Caco-2 (cell line): ENCODE measurements around the gene EEF1AKMT4. TPM values are rescaled to one million over a fixed set of nuclear protein-coding genes. Genes with fewer than 3 reads are reported as not detected.

Source experiments
- BruUV-seq: library from RNA; stranded (reverse); fragments of 400-500 nt; replicated peaks from 2 replicates; lab custom pipeline; 2021; lab: Mats Ljungman, UMichigan
- CTCF ChIA-PET: fragments of 300-600 bp; sonication (Branson Sonifier 250); formaldehyde crosslinking; loops from one replicate; lab custom pipeline; 2022; ENCODE audit warnings: antibody characterized with exemption; lab: Charles Lee
- POLR2A ChIA-PET: fragments of 300-600 bp; sonication (Branson Sonifier 250); formaldehyde crosslinking; loops from one replicate; lab custom pipeline; 2022; ENCODE audit warnings: antibody characterized with exemption; lab: Charles Lee
- DNase-seq, 2 experiments: peaks; one replicate each; pipeline versions ENCODE4 v3.0.0 to v3.0.0-alpha.2; 2020 to 2022
- H3K27me3 ChIP-seq: replicated peaks from 2 replicates; pipeline ENCODE4 v1.6.0; 2011; ENCODE audit warnings: low read length; ENCODE audit not compliant: control insufficient read depth, insufficient read depth
- H3K36me3 ChIP-seq: 2 replicates; pipeline ENCODE4 v1.5.1; 2011; ENCODE audit warnings: low read length; ENCODE audit not compliant: control insufficient read depth, insufficient read depth
- H3K4me1 ChIP-seq: fragments of 250-450 bp; sonication (Bioruptor Pico); 2 replicates; pipeline ENCODE4 v1.5.1; 2020; ENCODE audit warnings: mild to moderate bottlenecking
- H3K4me3 ChIP-seq: 2 replicates; pipeline ENCODE4 v1.5.1; 2011; ENCODE audit warnings: low read depth, mild to moderate bottlenecking, control low read depth, low read length
- H3K9me3 ChIP-seq: fragments of 250-450 bp; sonication (Bioruptor Pico); 2 replicates; pipeline ENCODE4 v1.5.1; 2020; ENCODE audit warnings: mild to moderate bottlenecking, moderate library complexity
- H3K27ac Mint-ChIP-seq: one replicate; pipeline ENCODE4 v1.8.0; 2022; ENCODE audit warnings: mixed read lengths; ENCODE audit not compliant: unreplicated experiment
- H3K27me3 Mint-ChIP-seq: one replicate; pipeline ENCODE4 v1.8.0; 2022; ENCODE audit warnings: mixed read lengths; ENCODE audit not compliant: insufficient read depth, unreplicated experiment
- H3K36me3 Mint-ChIP-seq: one replicate; pipeline ENCODE4 v1.8.0; 2022; ENCODE audit warnings: mild to moderate bottlenecking, mixed read lengths; ENCODE audit not compliant: insufficient read depth, unreplicated experiment
- H3K4me1 Mint-ChIP-seq: one replicate; pipeline ENCODE4 v1.8.0; 2022; ENCODE audit warnings: low read depth, mixed read lengths; ENCODE audit not compliant: unreplicated experiment
- H3K4me3 Mint-ChIP-seq: one replicate; pipeline ENCODE4 v1.8.0; 2022; ENCODE audit warnings: mild to moderate bottlenecking, moderate library complexity, mixed read lengths; ENCODE audit not compliant: unreplicated experiment
- H3K9me3 Mint-ChIP-seq: one replicate; pipeline ENCODE4 v1.8.0; 2022; ENCODE audit warnings: mixed read lengths; ENCODE audit not compliant: unreplicated experiment
- CTCF ChIP-seq, 2 experiments: fragments of 200-600 bp in 1 of 2; IDR thresholded peaks; 1 replicate in 1 of 2; 2 replicates in 1 of 2; pipeline versions ENCODE4 v1.5.1 to v1.8.0; 2011 to 2022; ENCODE audit warnings: antibody characterized with exemption in 1 of 2, control low read depth in 1 of 2, inconsistent platforms in 1 of 2, low read depth in 1 of 2, low read length in 1 of 2, mild to moderate bottlenecking in 1 of 2, moderate library complexity in 1 of 2; ENCODE audit not compliant: insufficient read depth in 1 of 2, severe bottlenecking in 1 of 2, unreplicated experiment in 1 of 2
- intact Hi-C: fragments of 100-400 bp; cut with micrococcal nuclease; formaldehyde crosslinking; loops from one replicate; pipeline ENCODE4 v1.10.0; 2022; ENCODE audit not compliant: unreplicated experiment
- total RNA-seq: library from RNA; stranded (reverse); gene quantifications from 2 replicates; pipeline ENCODE4 v1.2.3, GENCODE V29; 2022

Gene EEF1AKMT4
- total RNA-seq, 1 experiment from 2014 or later, result 13.1 TPM

GRCh38 chr3:184237211-184237610 is 12.3 kb upstream of the EEF1AKMT4 start:
- BruUV-seq, result no TSS peak
- no peaks in the 10 kb centered on the region for H3K4me1 ChIP-seq
- ChIA-PET POLR2A (no interaction called here), CTCF (interaction anchor here (0.9 kb wide), 1 partner anchor 10 kb away, joined by 3 read pairs; no protein-coding TSS in a partner anchor)
- no peaks in the 10 kb centered on the region for H3K27me3 ChIP-seq
- DNase-seq, result no peak
- H3K27ac Mint-ChIP-seq, result no peak overlapping the region
- peaks cover 10% of the 10 kb centered on the region for H3K36me3 Mint-ChIP-seq
- no peaks in the 10 kb centered on the region for H3K9me3 Mint-ChIP-seq
- no peak for TF ChIP-seq CTCF (IDR thresholded peaks at IDR 0.05; ENCODE audit: insufficient read depth in 1 of 2, low read depth in 1 of 2, low read length in 1 of 2, severe bottlenecking in 1 of 2, unreplicated experiment in 1 of 2)
- no peaks in the 10 kb centered on the region for H3K4me1 Mint-ChIP-seq
- H3K36me3 ChIP-seq, result no peaks in the 10 kb centered on the region
- no peak overlapping the region for H3K4me3 ChIP-seq
- H3K4me3 Mint-ChIP-seq, result no peak overlapping the region
- intact Hi-C loops, result no loop called here
- no peaks in the 10 kb centered on the region for H3K9me3 ChIP-seq
- H3K27me3 Mint-ChIP-seq, result peaks cover 7% of the 10 kb centered on the region

- intact Hi-C loops, result no loop called here
- POLR2A ChIA-PET, result no interaction called here
- Histone ChIP-seq H3K4me3 (no peak overlapping the region), H3K36me3 (no peaks in the 10 kb centered on the region), H3K4me1 (no peaks in the 10 kb centered on the region), H3K27me3 (no peaks in the 10 kb centered on the region), H3K9me3 (no peaks in the 10 kb centered on the region)
- CTCF ChIA-PET, result interaction anchor here (0.9 kb wide), 1 partner anchor 11 kb away, joined by 3 read pairs; no protein-coding TSS in a partner anchor
- Mint-ChIP-seq H3K4me1 (no peaks in the 10 kb centered on the region), H3K4me3 (no peak overlapping the region), H3K27me3 (peaks cover 3% of the 10 kb centered on the region), H3K9me3 (no peaks in the 10 kb centered on the region), H3K36me3 (peaks cover 10% of the 10 kb centered on the region), H3K27ac (no peak overlapping the region)
- no peak for TF ChIP-seq CTCF (IDR thresholded peaks at IDR 0.05; ENCODE audit: insufficient read depth in 1 of 2, low read depth in 1 of 2, low read length in 1 of 2, severe bottlenecking in 1 of 2, unreplicated experiment in 1 of 2)
- no peak for DNase-seq
- BruUV-seq, result no TSS peak
Observed at GRCh38 chr3:184237807-184238206, 11.7 kb upstream of the EEF1AKMT4 start.

GRCh38 chr3:184238246-184238818 is 11.1 kb upstream of the EEF1AKMT4 start:
- BruUV-seq, result no TSS peak
- Mint-ChIP-seq H3K4me3 (no peak overlapping the region), H3K27ac (no peak overlapping the region), H3K27me3 (no peaks in the 10 kb centered on the region), H3K36me3 (peaks cover 11% of the 10 kb centered on the region), H3K9me3 (no peaks in the 10 kb centered on the region), H3K4me1 (no peaks in the 10 kb centered on the region)
- H3K9me3 ChIP-seq, result no peaks in the 10 kb centered on the region
- TF ChIP-seq CTCF (IDR thresholded peaks at IDR 0.05; ENCODE audit: insufficient read depth in 1 of 2, low read depth in 1 of 2, low read length in 1 of 2, severe bottlenecking in 1 of 2, unreplicated experiment in 1 of 2), result no peak
- no peaks in the 10 kb centered on the region for H3K27me3 ChIP-seq
- intact Hi-C loops, result no loop called here
- H3K4me3 ChIP-seq, result no peak overlapping the region
- no peak for DNase-seq
- no peaks in the 10 kb centered on the region for H3K36me3 ChIP-seq
- ChIA-PET CTCF (no interaction called here), POLR2A (no interaction called here)
- no peaks in the 10 kb centered on the region for H3K4me1 ChIP-seq
